ENCODE results near the gene GOSR2. TPM values are rescaled to one million over a fixed set of nuclear protein-coding genes. Genes with fewer than 3 reads are reported as not detected.

The GOSR2 gene
- total RNA-seq, 1 experiment from 2014 or later: 53.5 TPM

DNA sequence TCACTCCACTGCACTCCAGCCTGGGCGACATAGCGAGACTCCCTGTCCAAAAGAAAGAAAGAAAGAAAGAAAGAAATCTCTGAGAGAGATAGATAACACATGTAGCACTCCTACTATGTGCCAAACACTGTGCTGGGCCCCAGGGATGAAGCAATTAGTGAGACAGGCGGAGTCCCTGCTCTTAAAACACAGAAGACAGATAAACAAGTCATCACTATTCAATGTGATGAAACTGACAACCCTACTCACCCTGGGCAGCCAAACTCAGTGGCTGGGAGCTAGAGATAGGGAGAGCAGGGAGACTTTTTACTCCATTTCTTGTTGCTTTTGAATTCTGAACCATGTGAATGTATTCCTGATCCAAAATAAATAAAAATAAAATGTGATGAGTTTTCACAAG lies 35.2 kb upstream of the GOSR2 start:
- H3K23me2 ChIP-seq (ENCODE audit: insufficient read length, low read depth, low read length, poor library complexity, severe bottlenecking): no peaks in the 10 kb centered on the region
- Mint-ChIP-seq H3K4me1 (peaks cover 7 to 18% of the 10 kb centered on the region in 2 experiments), H3K27ac (no peak overlapping the region), H3K27me3 (ENCODE audit: low read depth) (peaks cover 6% of the 10 kb centered on the region), H3K4me3 (no peak overlapping the region; a peak in 1 of 5 replicates), H3K36me3 (ENCODE audit: insufficient read depth in 1 of 3, low read depth in 3 of 3) (no peaks in the 10 kb centered on the region), H3K9me3 (no peaks in the 10 kb centered on the region)
- no peak overlapping the region for H4K91ac ChIP-seq (ENCODE audit: insufficient read length, low read depth, low read length)
- H3K9ac ChIP-seq (ENCODE audit: extremely low read depth, insufficient read length, low read length): no peak overlapping the region
- no peak overlapping the region for H3K18ac ChIP-seq (ENCODE audit: insufficient read length, low read depth, low read length)
- H2BK120ac ChIP-seq (ENCODE audit: low read depth, low read length, poor library complexity, severe bottlenecking): no peak overlapping the region
- H3T11ph ChIP-seq (ENCODE audit: low read length): no peak overlapping the region
- H3K14ac ChIP-seq (ENCODE audit: insufficient read depth, low read length): no peak overlapping the region
- H4K20me1 ChIP-seq (ENCODE audit: control insufficient read depth, insufficient read depth, insufficient read length): peaks cover 2% of the 10 kb centered on the region
- no peaks in the 10 kb centered on the region for H3K79me1 ChIP-seq (ENCODE audit: insufficient read depth, low read depth, low read length, poor library complexity, severe bottlenecking)
- H3K23ac ChIP-seq (ENCODE audit: insufficient read length, low read depth, low read length): no peak overlapping the region
- TF ChIP-seq, protein P1, sequence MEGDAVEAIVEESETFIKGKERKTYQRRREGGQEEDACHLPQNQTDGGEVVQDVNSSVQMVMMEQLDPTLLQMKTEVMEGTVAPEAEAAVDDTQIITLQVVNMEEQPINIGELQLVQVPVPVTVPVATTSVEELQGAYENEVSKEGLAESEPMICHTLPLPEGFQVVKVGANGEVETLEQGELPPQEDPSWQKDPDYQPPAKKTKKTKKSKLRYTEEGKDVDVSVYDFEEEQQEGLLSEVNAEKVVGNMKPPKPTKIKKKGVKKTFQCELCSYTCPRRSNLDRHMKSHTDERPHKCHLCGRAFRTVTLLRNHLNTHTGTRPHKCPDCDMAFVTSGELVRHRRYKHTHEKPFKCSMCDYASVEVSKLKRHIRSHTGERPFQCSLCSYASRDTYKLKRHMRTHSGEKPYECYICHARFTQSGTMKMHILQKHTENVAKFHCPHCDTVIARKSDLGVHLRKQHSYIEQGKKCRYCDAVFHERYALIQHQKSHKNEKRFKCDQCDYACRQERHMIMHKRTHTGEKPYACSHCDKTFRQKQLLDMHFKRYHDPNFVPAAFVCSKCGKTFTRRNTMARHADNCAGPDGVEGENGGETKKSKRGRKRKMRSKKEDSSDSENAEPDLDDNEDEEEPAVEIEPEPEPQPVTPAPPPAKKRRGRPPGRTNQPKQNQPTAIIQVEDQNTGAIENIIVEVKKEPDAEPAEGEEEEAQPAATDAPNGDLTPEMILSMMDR (conservative IDR thresholded peaks at IDR 0.05): no peak
- H3K56ac ChIP-seq (ENCODE audit: insufficient read length, low read depth, low read length): no peak overlapping the region
- no peaks in the 10 kb centered on the region for H3K9me3 ChIP-seq (ENCODE audit: control insufficient read depth, low read depth, low read length)
- H2BK20ac ChIP-seq (ENCODE audit: low read depth, low read length, poor library complexity, severe bottlenecking): no peak overlapping the region
- no peaks in the 10 kb centered on the region for H3K4me1 ChIP-seq (ENCODE audit: insufficient read depth, low read length)
- no peaks in the 10 kb centered on the region for H3K27me3 ChIP-seq (ENCODE audit: insufficient read depth, low read length)
- DNase-seq: no peak
- H2AK5ac ChIP-seq (ENCODE audit: insufficient read length, low read length): no peak overlapping the region
- H2BK15ac ChIP-seq (ENCODE audit: low read depth, low read length): no peak overlapping the region
- no peak overlapping the region for H4K5ac ChIP-seq (ENCODE audit: insufficient read length, low read depth, low read length)
- H3K79me2 ChIP-seq (ENCODE audit: insufficient read depth, low read length): no peaks in the 10 kb centered on the region
- no CpG with 5 or more reads among the region's 3 CpGs for WGBS (ENCODE audit: extremely low coverage, insufficient read length, low lambda C conversion rate)
- H4K8ac ChIP-seq (replicated peaks; ENCODE audit: insufficient read length, low read depth, low read length): no peak overlapping the region
- no peak overlapping the region for H2AFZ ChIP-seq (ENCODE audit: low read length)
- H2BK5ac ChIP-seq (ENCODE audit: insufficient read length, low read length): no peak overlapping the region
- H3K4me2 ChIP-seq (ENCODE audit: insufficient read depth, insufficient read length, low read length): no peak overlapping the region
- no peak overlapping the region for H3K27ac ChIP-seq (ENCODE audit: insufficient read length, low read depth, low read length)
- H3K4ac ChIP-seq (ENCODE audit: low read depth, low read length): no peak overlapping the region
- H2BK12ac ChIP-seq (ENCODE audit: insufficient read length, low read depth, low read length): no peak overlapping the region

All from H9 (cell line).